ENCODE results near the gene DDIT4L. TPM values are rescaled to one million over a fixed set of nuclear protein-coding genes. Genes with fewer than 3 reads are reported as not detected.

DDIT4L gene
- total and polyA plus RNA-seq, 4 donors: 0.08 to 0.21 (median 0.13) TPM

DNA sequence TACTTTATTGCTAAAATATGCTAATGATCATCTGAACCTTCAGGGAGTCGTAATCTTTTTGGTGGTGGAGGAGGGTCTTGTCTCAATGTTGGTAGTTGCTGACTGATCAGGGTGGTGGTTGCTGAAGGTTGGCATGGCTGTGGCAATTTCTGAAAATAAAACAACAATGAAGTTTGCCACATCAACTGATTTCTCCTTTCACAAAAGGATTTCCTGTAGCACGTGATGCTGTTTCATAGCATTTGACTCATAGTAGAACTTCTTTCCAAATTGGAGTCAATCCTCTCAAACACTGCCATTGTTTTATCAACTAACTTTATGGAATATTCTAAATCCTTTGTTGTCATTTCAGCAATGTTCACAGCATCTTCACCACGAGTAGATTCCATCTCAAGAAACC, 19.3 kb downstream of the DDIT4L start:
- no peak for DNase-seq (ENCODE audit: low spot score)
- H3K27me3 ChIP-seq (ENCODE audit: control insufficient read depth in 4 of 4, insufficient read depth in 4 of 4, low read length in 3 of 4): no peaks in the 10 kb centered on the region
- no peak overlapping the region for H3K27ac ChIP-seq (ENCODE audit: low read depth in 1 of 2, low read length in 2 of 2)
- 63% methylated on average over 3 of the region's 3 CpGs for WGBS
- peaks cover 0 to 2% (median 0%) of the 10 kb centered on the region in 4 donors for H3K4me1 ChIP-seq (ENCODE audit: control insufficient read depth in 4 of 4, insufficient read depth in 4 of 4, low read length in 3 of 4)
- no peak overlapping the region for H3K4me3 ChIP-seq (ENCODE audit: low read depth in 1 of 3, low read length in 3 of 3)
- no peaks in the 10 kb centered on the region for H3K9me3 ChIP-seq (ENCODE audit: control insufficient read depth in 4 of 4, low read length in 3 of 4)
- TF ChIP-seq, protein P1, sequence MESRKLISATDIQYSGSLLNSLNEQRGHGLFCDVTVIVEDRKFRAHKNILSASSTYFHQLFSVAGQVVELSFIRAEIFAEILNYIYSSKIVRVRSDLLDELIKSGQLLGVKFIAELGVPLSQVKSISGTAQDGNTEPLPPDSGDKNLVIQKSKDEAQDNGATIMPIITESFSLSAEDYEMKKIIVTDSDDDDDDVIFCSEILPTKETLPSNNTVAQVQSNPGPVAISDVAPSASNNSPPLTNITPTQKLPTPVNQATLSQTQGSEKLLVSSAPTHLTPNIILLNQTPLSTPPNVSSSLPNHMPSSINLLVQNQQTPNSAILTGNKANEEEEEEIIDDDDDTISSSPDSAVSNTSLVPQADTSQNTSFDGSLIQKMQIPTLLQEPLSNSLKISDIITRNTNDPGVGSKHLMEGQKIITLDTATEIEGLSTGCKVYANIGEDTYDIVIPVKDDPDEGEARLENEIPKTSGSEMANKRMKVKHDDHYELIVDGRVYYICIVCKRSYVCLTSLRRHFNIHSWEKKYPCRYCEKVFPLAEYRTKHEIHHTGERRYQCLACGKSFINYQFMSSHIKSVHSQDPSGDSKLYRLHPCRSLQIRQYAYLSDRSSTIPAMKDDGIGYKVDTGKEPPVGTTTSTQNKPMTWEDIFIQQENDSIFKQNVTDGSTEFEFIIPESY (IDR thresholded peaks at IDR 0.05): no peak
- TF ChIP-seq JUND (IDR thresholded peaks at IDR 0.05) (no peak), CTCF (IDR thresholded peaks at IDR 0.05; ENCODE audit: low read depth, low read length, missing input control) (no peak)
- no peak overlapping the region for H3K9ac ChIP-seq (ENCODE audit: low read depth in 1 of 2, low read length in 2 of 2)
- H3K36me3 ChIP-seq (ENCODE audit: control insufficient read depth in 4 of 4, insufficient read depth in 3 of 4, low read depth in 1 of 4, low read length in 3 of 4): no peaks in the 10 kb centered on the region

- Histone ChIP-seq H3K36me3 (ENCODE audit: control insufficient read depth in 4 of 4, insufficient read depth in 3 of 4, low read depth in 1 of 4, low read length in 3 of 4) (no peaks in the 10 kb centered on the region), H3K27me3 (ENCODE audit: control insufficient read depth in 4 of 4, insufficient read depth in 4 of 4, low read length in 3 of 4) (no peaks in the 10 kb centered on the region), H3K9ac (ENCODE audit: low read depth in 1 of 2, low read length in 2 of 2) (no peak overlapping the region), H3K27ac (ENCODE audit: low read depth in 1 of 2, low read length in 2 of 2) (no peak overlapping the region), H3K9me3 (ENCODE audit: control insufficient read depth in 4 of 4, low read length in 3 of 4) (no peaks in the 10 kb centered on the region), H3K4me3 (ENCODE audit: low read depth in 1 of 3, low read length in 3 of 3) (no peak overlapping the region), H3K4me1 (ENCODE audit: control insufficient read depth in 4 of 4, insufficient read depth in 4 of 4, low read length in 3 of 4) (peaks cover 0 to 2% (median 0%) of the 10 kb centered on the region in 4 donors)
- TF ChIP-seq MAX (IDR thresholded peaks at IDR 0.05) (no peak), ATF3 (IDR thresholded peaks at IDR 0.05) (no peak), HNF4G (IDR thresholded peaks at IDR 0.05) (no peak), FOXA2 (IDR thresholded peaks at IDR 0.05) (no peak), YY1 (IDR thresholded peaks at IDR 0.05) (no peak), RAD21 (IDR thresholded peaks at IDR 0.05) (no peak), JUND (IDR thresholded peaks at IDR 0.05) (no peak), EGR1 (IDR thresholded peaks at IDR 0.05; ENCODE audit: low read depth in 2 of 2) (no peak), RXRA (IDR thresholded peaks at IDR 0.05) (no peak), CTCF (IDR thresholded peaks at IDR 0.05; ENCODE audit: low read depth, low read length, missing input control) (no peak), TAF1 (conservative IDR thresholded peaks at IDR 0.05) (no peak), FOXA1 (IDR thresholded peaks at IDR 0.05) (no peak), GABPA (IDR thresholded peaks at IDR 0.05 in 1 of 2, conservative IDR thresholded peaks at IDR 0.05 in 1 of 2) (no peak), SP1 (IDR thresholded peaks at IDR 0.05) (no peak), HNF4A (conservative IDR thresholded peaks at IDR 0.05) (no peak)
- TF ChIP-seq, protein P2, sequence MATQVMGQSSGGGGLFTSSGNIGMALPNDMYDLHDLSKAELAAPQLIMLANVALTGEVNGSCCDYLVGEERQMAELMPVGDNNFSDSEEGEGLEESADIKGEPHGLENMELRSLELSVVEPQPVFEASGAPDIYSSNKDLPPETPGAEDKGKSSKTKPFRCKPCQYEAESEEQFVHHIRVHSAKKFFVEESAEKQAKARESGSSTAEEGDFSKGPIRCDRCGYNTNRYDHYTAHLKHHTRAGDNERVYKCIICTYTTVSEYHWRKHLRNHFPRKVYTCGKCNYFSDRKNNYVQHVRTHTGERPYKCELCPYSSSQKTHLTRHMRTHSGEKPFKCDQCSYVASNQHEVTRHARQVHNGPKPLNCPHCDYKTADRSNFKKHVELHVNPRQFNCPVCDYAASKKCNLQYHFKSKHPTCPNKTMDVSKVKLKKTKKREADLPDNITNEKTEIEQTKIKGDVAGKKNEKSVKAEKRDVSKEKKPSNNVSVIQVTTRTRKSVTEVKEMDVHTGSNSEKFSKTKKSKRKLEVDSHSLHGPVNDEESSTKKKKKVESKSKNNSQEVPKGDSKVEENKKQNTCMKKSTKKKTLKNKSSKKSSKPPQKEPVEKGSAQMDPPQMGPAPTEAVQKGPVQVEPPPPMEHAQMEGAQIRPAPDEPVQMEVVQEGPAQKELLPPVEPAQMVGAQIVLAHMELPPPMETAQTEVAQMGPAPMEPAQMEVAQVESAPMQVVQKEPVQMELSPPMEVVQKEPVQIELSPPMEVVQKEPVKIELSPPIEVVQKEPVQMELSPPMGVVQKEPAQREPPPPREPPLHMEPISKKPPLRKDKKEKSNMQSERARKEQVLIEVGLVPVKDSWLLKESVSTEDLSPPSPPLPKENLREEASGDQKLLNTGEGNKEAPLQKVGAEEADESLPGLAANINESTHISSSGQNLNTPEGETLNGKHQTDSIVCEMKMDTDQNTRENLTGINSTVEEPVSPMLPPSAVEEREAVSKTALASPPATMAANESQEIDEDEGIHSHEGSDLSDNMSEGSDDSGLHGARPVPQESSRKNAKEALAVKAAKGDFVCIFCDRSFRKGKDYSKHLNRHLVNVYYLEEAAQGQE (IDR thresholded peaks at IDR 0.05): no peak
- TF ChIP-seq, protein P1 (IDR thresholded peaks at IDR 0.05): no peak
- no peak for DNase-seq (ENCODE audit: low spot score)
- 60% methylated on average over 4 of the region's 4 CpGs for WGBS
Measured at GRCh38 chr4:100169491-100170485, 20.5 kb downstream of the DDIT4L start.

Data from liver (tissue), 9 donors.